Fibroblast of skin of left biceps (primary cell): ENCODE data around the gene RHD.
"Not testable (repeated sequence)": the region's sequence is repeated elsewhere in the genome, so short reads cannot be mapped to it uniquely, and the experiment has no call there.

ENCODE experiments used
- DNase-seq, 2 experiments: peaks; one replicate each; pipeline ENCODE4 v3.0.0-alpha.2; 2013; ENCODE audit warnings: low read depth in 2 of 2

Gene RHD

GRCh38 chr1:25272238-25272637 is at the start of gene RHD:
TSS of gene RHD (plus strand) at chr1:25272509. CDS start at chr1:25272548, 39 bp downstream.
- not testable (repeated sequence) for DNase-seq

GRCh38 chr1:25222606-25223005 is 49.7 kb upstream of the RHD start:
- DNase-seq, result no peak

GRCh38 chr1:25223471-25223870 is 48.8 kb upstream of the RHD start:
- DNase-seq, result no peak

- peak; percentile 81 to 83 for DNase-seq
Observed at GRCh38 chr1:25232027-25232865, 40.1 kb upstream of the RHD start, which contains the start of gene SYF2. TSS of gene SYF2 (minus strand) at chr1:25232502. CDS start at chr1:25232467, 35 bp downstream.

GRCh38 chr1:25232866-25233784 is 39.2 kb upstream of the RHD start:
- no peak for DNase-seq

GRCh38 chr1:25235411-25235810 is 36.9 kb upstream of the RHD start:
- not testable (repeated sequence) for DNase-seq

GRCh38 chr1:25236261-25236660 is 36.0 kb upstream of the RHD start:
- DNase-seq, result not testable (repeated sequence)

- DNase-seq, result no peak
Observed at GRCh38 chr1:25238046-25238445, 34.3 kb upstream of the RHD start.

- peak; percentile 51 to 55 for DNase-seq
Observed at GRCh38 chr1:25239681-25240541, 32.4 kb upstream of the RHD start.

GRCh38 chr1:25243907-25244306 is 28.4 kb upstream of the RHD start:
- DNase-seq, result no peak

- no peak for DNase-seq
Observed at GRCh38 chr1:25245393-25245792, 26.9 kb upstream of the RHD start.

GRCh38 chr1:25245809-25246599 is 26.3 kb upstream of the RHD start:
- DNase-seq, result no peak

GRCh38 chr1:25246600-25247023 is 25.7 kb upstream of the RHD start:
- DNase-seq, result no peak

- peak; percentile 95 for DNase-seq
Observed at GRCh38 chr1:25247024-25247828, 25.1 kb upstream of the RHD start, which contains the start of gene RSRP1. TSS of gene RSRP1 (minus strand) at chr1:25247454. CDS start at chr1:25246963, 491 bp downstream.

- DNase-seq, result no peak
Observed at GRCh38 chr1:25247829-25248754, 24.2 kb upstream of the RHD start.

- DNase-seq, result peak in 1 of 2 experiments; percentile 52
Observed at GRCh38 chr1:25253911-25254310, 18.4 kb upstream of the RHD start.

GRCh38 chr1:25255706-25256577 is 16.4 kb upstream of the RHD start:
- no peak for DNase-seq

- no peak for DNase-seq
Observed at GRCh38 chr1:25256578-25256965, 15.7 kb upstream of the RHD start.
